ENCODE results near the gene CFAP46. TPM values are rescaled to one million over a fixed set of nuclear protein-coding genes. Genes with fewer than 3 reads are reported as not detected.

CFAP46 gene
- total RNA-seq, 1 experiment from 2014 or later = 1.6 TPM

- no peak for TF ChIP-seq CTCF (IDR thresholded peaks at IDR 0.05)
- no peak for TF ChIP-seq SIN3A (IDR thresholded peaks at IDR 0.05; ENCODE audit: borderline replicate concordance, insufficient read depth, low read depth, low read length)
- TF ChIP-seq REST (IDR thresholded peaks at IDR 0.05; ENCODE audit: insufficient read depth in 1 of 2, low read depth in 2 of 2, low read length in 1 of 2) = no peak
- no peak for TF ChIP-seq POLR2AphosphoS5 (IDR thresholded peaks at IDR 0.05; ENCODE audit: low read depth, low read length)
- no peak for TF ChIP-seq TCF7L2 (IDR thresholded peaks at IDR 0.05; ENCODE audit: low read depth, low read length)
- Histone ChIP-seq H3K36me3 (ENCODE audit: control insufficient read depth, insufficient read depth, low read length) (no peaks in the 10 kb centered on the region), H3K4me1 (ENCODE audit: control insufficient read depth, insufficient read depth, low read length) (peaks cover 6% of the 10 kb centered on the region), H3K4me3 (ENCODE audit: low read depth in 2 of 2, low read length in 2 of 2) (no peak overlapping the region), H3K27me3 (ENCODE audit: control insufficient read depth, insufficient read depth, low read length) (peaks cover 7% of the 10 kb centered on the region), H3K27ac (ENCODE audit: low read length) (no peak overlapping the region), H3K9me3 (ENCODE audit: control insufficient read depth, insufficient read depth, low read depth, low read length) (no peaks in the 10 kb centered on the region; the same call in 1 of the 2 replicates)
- in situ Hi-C loops (cut with HindIII; ENCODE audit: low pct_unique_long_range_greater_than_20kb, low sequenced_read_pairs) (no loop called here), intact Hi-C loops (cut with micrococcal nuclease; ENCODE audit: unreplicated experiment) (no loop called here)
- DNase-seq (ENCODE audit: low read depth, low spot score) = no peak
- no peak for ATAC-seq
- CTCF ChIA-PET = no interaction called here
- BruUV-seq (replicated peaks) = no TSS peak
- POLR2A ChIA-PET = no interaction called here
Observed at GRCh38 chr10:132905661-132906060, 36.7 kb downstream of the CFAP46 start.

- no peaks in the 10 kb centered on the region; the same call in 1 of the 2 replicates for H3K9me3 ChIP-seq (ENCODE audit: control insufficient read depth, insufficient read depth, low read depth, low read length)
- TF ChIP-seq TCF7L2 (IDR thresholded peaks at IDR 0.05; ENCODE audit: low read depth, low read length) (no peak), REST (IDR thresholded peaks at IDR 0.05; ENCODE audit: insufficient read depth in 1 of 2, low read depth in 2 of 2, low read length in 1 of 2) (no peak), POLR2AphosphoS5 (IDR thresholded peaks at IDR 0.05; ENCODE audit: low read depth, low read length) (no peak), CTCF (IDR thresholded peaks at IDR 0.05) (no peak), SIN3A (IDR thresholded peaks at IDR 0.05; ENCODE audit: borderline replicate concordance, insufficient read depth, low read depth, low read length) (no peak)
- no peaks in the 10 kb centered on the region for H3K36me3 ChIP-seq (ENCODE audit: control insufficient read depth, insufficient read depth, low read length)
- H3K4me1 ChIP-seq (ENCODE audit: control insufficient read depth, insufficient read depth, low read length) = peaks cover 6% of the 10 kb centered on the region
- H3K27ac ChIP-seq (ENCODE audit: low read length) = no peak overlapping the region
- DNase-seq (ENCODE audit: low read depth, low spot score) = no peak
- ChIA-PET CTCF (no interaction called here), POLR2A (no interaction called here)
- in situ Hi-C loops (cut with HindIII; ENCODE audit: low pct_unique_long_range_greater_than_20kb, low sequenced_read_pairs) (no loop called here), intact Hi-C loops (cut with micrococcal nuclease; ENCODE audit: unreplicated experiment) (no loop called here)
- no peak; the same call in 1 of the 2 replicates for ATAC-seq
- BruUV-seq (replicated peaks) = no TSS peak
- peaks cover 7% of the 10 kb centered on the region for H3K27me3 ChIP-seq (ENCODE audit: control insufficient read depth, insufficient read depth, low read length)
- no peak overlapping the region for H3K4me3 ChIP-seq (ENCODE audit: low read depth in 2 of 2, low read length in 2 of 2)
Observed at GRCh38 chr10:132904814-132905649, 37.3 kb downstream of the CFAP46 start.

Data from Panc1 (cell line).